GM23338 (cell line): ENCODE data around the gene SDC3. TPM values are rescaled to one million over a fixed set of nuclear protein-coding genes. Genes with fewer than 3 reads are reported as not detected.

Source experiments
- ATAC-seq: fragments of 200-7000 bp; cut with Tn5 transposase; 3 replicates; pipeline ENCODE4 v1.9.1; 2020
- DNase-seq: peaks from one replicate; pipeline ENCODE4 v3.0.0-alpha.2; 2015; ENCODE audit warnings: low spot score
- H2AFZ ChIP-seq: fragments of 200-600 bp; sonication (generic); 2 replicates; pipeline ENCODE4 v1.8.0; 2016; ENCODE audit warnings: antibody characterized with exemption, mild to moderate bottlenecking, moderate library complexity
- H3F3A ChIP-seq: fragments of 200-600 bp; sonication (generic); replicated peaks from 2 replicates; pipeline ENCODE4 v1.8.0; 2017; ENCODE audit warnings: antibody characterized with exemption, mixed run types, low read depth
- H3K27ac ChIP-seq: fragments of 200-600 bp; sonication (generic); 2 replicates; pipeline ENCODE4 v1.6.1; 2016; ENCODE audit warnings: low read depth
- H3K27me3 ChIP-seq: fragments of 200-600 bp; sonication (generic); 2 replicates; pipeline ENCODE4 v1.8.0; 2016; ENCODE audit warnings: mild to moderate bottlenecking, mixed run types, moderate library complexity; ENCODE audit not compliant: insufficient read depth
- H3K36me3 ChIP-seq: fragments of 200-600 bp; sonication (generic); 2 replicates; pipeline ENCODE4 v1.8.0; 2016; ENCODE audit warnings: mild to moderate bottlenecking; ENCODE audit not compliant: insufficient read depth
- H3K4me1 ChIP-seq: fragments of 200-600 bp; sonication (generic); 2 replicates; pipeline ENCODE4 v1.8.0; 2016; ENCODE audit warnings: mild to moderate bottlenecking, moderate library complexity; ENCODE audit not compliant: insufficient read depth
- H3K4me2 ChIP-seq: fragments of 200-600 bp; sonication (generic); 2 replicates; pipeline ENCODE4 v1.7.1; 2017; ENCODE audit warnings: mixed run types
- H3K4me3 ChIP-seq: fragments of 200-600 bp; sonication (generic); 2 replicates; pipeline ENCODE4 v1.6.1; 2016; ENCODE audit warnings: mixed run types
- H3K79me2 ChIP-seq: fragments of 200-600 bp; sonication (generic); replicated peaks from 2 replicates; pipeline ENCODE4 v1.8.0; 2017; ENCODE audit warnings: mild to moderate bottlenecking; ENCODE audit not compliant: insufficient read depth
- H3K9me2 ChIP-seq: fragments of 200-600 bp; sonication (generic); 2 replicates; pipeline ENCODE4 v1.8.0; 2017; ENCODE audit not compliant: insufficient read depth
- H4K20me1 ChIP-seq: fragments of 200-600 bp; sonication (generic); replicated peaks from 2 replicates; pipeline ENCODE4 v1.8.0; 2017; ENCODE audit warnings: mild to moderate bottlenecking; ENCODE audit not compliant: insufficient read depth
- H3K27ac Mint-ChIP-seq: 2 replicates; pipeline ENCODE4 v1.8.0; 2020; ENCODE audit warnings: inconsistent platforms, mild to moderate bottlenecking, moderate library complexity, mixed read lengths
- H3K27me3 Mint-ChIP-seq: 3 replicates; pipeline ENCODE4 v1.8.0; 2022; ENCODE audit warnings: low read depth, mild to moderate bottlenecking, moderate library complexity, mixed read lengths, inconsistent platforms; ENCODE audit not compliant: insufficient read depth, poor library complexity
- H3K36me3 Mint-ChIP-seq: 3 replicates; pipeline ENCODE4 v1.8.0; 2021; ENCODE audit warnings: low read depth, mild to moderate bottlenecking, inconsistent platforms, moderate library complexity, mixed read lengths
- H3K4me1 Mint-ChIP-seq: 3 replicates; pipeline ENCODE4 v1.8.0; 2020; ENCODE audit warnings: mild to moderate bottlenecking, inconsistent platforms, mixed read lengths
- H3K4me3 Mint-ChIP-seq: 3 replicates; pipeline ENCODE4 v1.8.0; 2021; ENCODE audit warnings: moderate library complexity, mild to moderate bottlenecking, inconsistent platforms, mixed read lengths
- H3K9me3 Mint-ChIP-seq: 3 replicates; pipeline ENCODE4 v1.8.0; 2020; ENCODE audit warnings: moderate library complexity, mild to moderate bottlenecking, inconsistent platforms, mixed read lengths
- CREB1 ChIP-seq: fragments of 250-450 bp; sonication (Bioruptor Pico); IDR thresholded peaks from 2 replicates; pipeline ENCODE4 v1.5.0; 2020; ENCODE audit warnings: low read depth, mild to moderate bottlenecking, moderate library complexity
- CTCF ChIP-seq, 2 experiments: fragments of 200-600 bp in 1 of 2; sonication (generic) in 1 of 2; conservative IDR thresholded peaks; 2 replicates each; pipeline versions ENCODE4 v1.5.1 to v1.6.1; 2016 to 2017; ENCODE audit warnings: antibody characterized with exemption in 2 of 2, low read depth in 2 of 2, mild to moderate bottlenecking in 2 of 2, moderate library complexity in 1 of 2
- ETS1 ChIP-seq: IDR thresholded peaks from 2 replicates; pipeline ENCODE4 v1.6.1; 2016; ENCODE audit warnings: antibody characterized with exemption
- EZH2 ChIP-seq: fragments of 200-600 bp; sonication (generic); IDR thresholded peaks from one replicate; pipeline ENCODE4 v1.8.0; 2017; ENCODE audit warnings: antibody characterized with exemption, mild to moderate bottlenecking, low read depth; ENCODE audit not compliant: unreplicated experiment
- EZH2phosphoT487 ChIP-seq: fragments of 200-600 bp; sonication (generic); IDR thresholded peaks from one replicate; pipeline ENCODE4 v1.8.1; 2018; ENCODE audit warnings: antibody characterized with exemption; ENCODE audit not compliant: unreplicated experiment
- JUNB ChIP-seq: IDR thresholded peaks from one replicate; pipeline ENCODE4 v1.6.1; 2016; ENCODE audit warnings: antibody characterized with exemption; ENCODE audit not compliant: unreplicated experiment
- NANOG ChIP-seq: IDR thresholded peaks from 2 replicates; pipeline ENCODE4 v1.6.1; 2016; ENCODE audit warnings: antibody characterized with exemption, borderline replicate concordance
- POLR2AphosphoS5 ChIP-seq: IDR thresholded peaks from 2 replicates; pipeline ENCODE4 v1.6.1; 2016; ENCODE audit warnings: antibody characterized with exemption, low read depth
- REST ChIP-seq: IDR thresholded peaks from one replicate; pipeline ENCODE4 v1.6.1; 2018; ENCODE audit warnings: antibody characterized with exemption; ENCODE audit not compliant: unreplicated experiment
- STAT1 ChIP-seq: IDR thresholded peaks from one replicate; pipeline ENCODE4 v1.6.1; 2016; ENCODE audit warnings: antibody characterized with exemption; ENCODE audit not compliant: unreplicated experiment
- ZNF114 ChIP-seq: fragments of 250-450 bp; sonication (Bioruptor Pico); IDR thresholded peaks from 2 replicates; pipeline ENCODE4 v1.5.0; 2020; ENCODE audit warnings: mild to moderate bottlenecking, moderate library complexity
- ZNF331 ChIP-seq: fragments of 250-450 bp; sonication (Bioruptor Pico); IDR thresholded peaks from 2 replicates; pipeline ENCODE4 v1.5.0; 2020; ENCODE audit warnings: low read depth, mild to moderate bottlenecking, moderate library complexity
- ZNF462 ChIP-seq: fragments of 250-450 bp; sonication (Bioruptor Pico); IDR thresholded peaks from 2 replicates; pipeline ENCODE4 v1.5.0; 2020; ENCODE audit warnings: mild to moderate bottlenecking, moderate library complexity
- polyA plus RNA-seq: library from polyadenylated mRNA; unstranded; fragments of >200 nt; fragmentation: Nextera tagmentation; extraction: Ambion mirVana; gene quantifications from 2 replicates; pipeline ENCODE4 v1.2.1, GENCODE V29; 2016
- total RNA-seq: library from RNA; depleted of rRNA; stranded (reverse); fragments of >200 nt; shearing (Covaris generic); gene quantifications from 2 replicates; pipeline ENCODE4 v1.2.3, GENCODE V29; 2014

Gene SDC3
- total and polyA plus RNA-seq, 2 experiments from 2014 or later, result 5.2 to 29.7 TPM

- ATAC-seq (no peak), DNase-seq (no peak)
- Histone ChIP-seq H3K79me2 (no peaks in the 10 kb centered on the region), H4K20me1 (no peaks in the 10 kb centered on the region), H3K9me2 (no peaks in the 10 kb centered on the region), H3K27me3 (no peaks in the 10 kb centered on the region), H3K4me2 (no peak overlapping the region), H3K4me1 (peaks cover 37% of the 10 kb centered on the region), H2AFZ (no peak overlapping the region), H3K27ac (no peak overlapping the region), H3K36me3 (no peaks in the 10 kb centered on the region), H3K4me3 (no peak overlapping the region), H3F3A (no peaks in the 10 kb centered on the region)
- TF ChIP-seq ZNF462 (CRISPR knock-in tag) (no peak), EZH2phosphoT487 (no peak), ZNF331 (no peak), ZNF114 (CRISPR knock-in tag) (no peak), REST (no peak), NANOG (no peak), CREB1 (CRISPR knock-in tag) (no peak), POLR2AphosphoS5 (no peak), CTCF (conservative IDR thresholded peaks at IDR 0.05; ENCODE audit: low read depth in 2 of 2) (no peak), JUNB (no peak), STAT1 (no peak), EZH2 (no peak), ETS1 (no peak)
- no peaks in the 10 kb centered on the region for H3K9me3 Mint-ChIP-seq
- H3K36me3 Mint-ChIP-seq, result no peaks in the 10 kb centered on the region
- H3K4me3 Mint-ChIP-seq, result no peak overlapping the region
- H3K4me1 Mint-ChIP-seq, result peaks cover 51% of the 10 kb centered on the region
- no peak overlapping the region for H3K27ac Mint-ChIP-seq
- H3K27me3 Mint-ChIP-seq, result peaks cover 16% of the 10 kb centered on the region
Observed at GRCh38 chr1:30857062-30857461, 51.5 kb downstream of the SDC3 start.
